ENCODE results near the gene CHSY1. TPM values are rescaled to one million over a fixed set of nuclear protein-coding genes. Genes with fewer than 3 reads are reported as not detected.
"Not testable (repeated sequence)": the region's sequence is repeated elsewhere in the genome, so short reads cannot be mapped to it uniquely, and the experiment has no call there.

The CHSY1 gene
- total RNA-seq, 1 experiment from 2014 or later: 47.0 TPM

DNA sequence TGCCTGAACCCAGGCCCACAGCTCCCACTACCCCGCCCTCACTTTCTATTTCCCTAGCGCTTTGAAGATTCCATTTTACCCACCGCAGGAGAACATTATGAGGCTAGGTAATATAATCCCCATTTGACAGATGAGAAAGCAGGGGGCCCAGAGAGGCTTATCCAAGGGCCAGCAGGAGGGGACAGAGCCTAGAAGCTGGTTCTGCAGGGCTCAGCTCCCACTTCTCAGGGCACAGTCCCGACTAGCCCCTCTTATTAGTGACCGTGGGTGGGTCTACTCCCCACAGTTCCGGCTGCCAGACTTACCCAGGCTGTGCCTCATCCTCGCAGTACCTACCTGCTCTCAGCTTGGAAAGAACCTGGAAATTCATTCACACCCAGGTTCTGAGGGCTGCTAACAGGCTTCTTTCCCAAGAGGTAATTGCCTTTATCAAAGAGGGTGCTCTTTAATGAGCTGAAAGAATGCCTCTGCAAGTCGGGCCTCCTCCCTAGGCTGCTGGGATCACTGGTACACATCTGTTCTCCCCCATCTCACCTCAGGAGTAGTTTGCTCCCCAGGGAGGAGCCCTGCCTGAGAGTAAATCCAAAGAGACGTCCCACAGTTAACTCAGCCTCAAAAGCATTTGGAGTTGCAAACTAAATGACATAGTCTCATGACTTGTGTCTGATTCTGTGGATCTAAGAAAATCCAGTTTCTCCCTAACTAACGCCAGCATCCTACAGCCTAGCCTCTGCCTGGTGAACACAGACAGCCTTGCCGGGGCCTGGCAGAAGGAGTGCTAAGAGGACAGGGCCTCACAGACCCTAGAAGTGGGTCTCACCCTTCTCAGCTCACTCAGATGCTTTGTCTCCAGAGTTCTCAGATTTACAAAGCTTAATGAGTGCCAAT lies 125.0 kb downstream of the CHSY1 start:
- no peaks in the 10 kb centered on the region for H3K27me3 ChIP-seq (replicated peaks; ENCODE audit: insufficient read depth, low read depth, low read length, poor library complexity)
- DNase-seq (ENCODE audit: low spot score): peak; percentile 27
- no peak for TF ChIP-seq EZH2 (IDR thresholded peaks at IDR 0.05; ENCODE audit: borderline replicate concordance, low read depth, low read length, poor library complexity, severe bottlenecking)
- TF ChIP-seq, protein P1, sequence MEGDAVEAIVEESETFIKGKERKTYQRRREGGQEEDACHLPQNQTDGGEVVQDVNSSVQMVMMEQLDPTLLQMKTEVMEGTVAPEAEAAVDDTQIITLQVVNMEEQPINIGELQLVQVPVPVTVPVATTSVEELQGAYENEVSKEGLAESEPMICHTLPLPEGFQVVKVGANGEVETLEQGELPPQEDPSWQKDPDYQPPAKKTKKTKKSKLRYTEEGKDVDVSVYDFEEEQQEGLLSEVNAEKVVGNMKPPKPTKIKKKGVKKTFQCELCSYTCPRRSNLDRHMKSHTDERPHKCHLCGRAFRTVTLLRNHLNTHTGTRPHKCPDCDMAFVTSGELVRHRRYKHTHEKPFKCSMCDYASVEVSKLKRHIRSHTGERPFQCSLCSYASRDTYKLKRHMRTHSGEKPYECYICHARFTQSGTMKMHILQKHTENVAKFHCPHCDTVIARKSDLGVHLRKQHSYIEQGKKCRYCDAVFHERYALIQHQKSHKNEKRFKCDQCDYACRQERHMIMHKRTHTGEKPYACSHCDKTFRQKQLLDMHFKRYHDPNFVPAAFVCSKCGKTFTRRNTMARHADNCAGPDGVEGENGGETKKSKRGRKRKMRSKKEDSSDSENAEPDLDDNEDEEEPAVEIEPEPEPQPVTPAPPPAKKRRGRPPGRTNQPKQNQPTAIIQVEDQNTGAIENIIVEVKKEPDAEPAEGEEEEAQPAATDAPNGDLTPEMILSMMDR (conservative IDR thresholded peaks at IDR 0.05; ENCODE audit: low read depth, low read length): no peak
- no peaks in the 10 kb centered on the region for H3K36me3 ChIP-seq (ENCODE audit: insufficient read depth, low read length, poor library complexity, severe bottlenecking)
- BruUV-seq (replicated peaks): TSS peak; percentile 46
- peak overlapping the region; percentile 7 for H3K4me3 ChIP-seq (ENCODE audit: low read depth, low read length, poor library complexity, severe bottlenecking)
- H3K4me1 ChIP-seq (ENCODE audit: insufficient read depth, low read length, poor library complexity, severe bottlenecking): peaks cover 44% of the 10 kb centered on the region
- peak overlapping the region; percentile 96 for H3K27ac ChIP-seq (ENCODE audit: low read depth, low read length, poor library complexity, severe bottlenecking)
- CTCF ChIA-PET: interaction anchor here (0.6 kb wide), 1 partner anchor 121 kb away, joined by 3 read pairs; no protein-coding TSS in a partner anchor
- intact Hi-C loops (cut with micrococcal nuclease; ENCODE audit: unreplicated experiment): loop anchor here (2.0 to 5.0 kb wide), 2 partner anchors 30 to 45 kb away; no protein-coding TSS in a partner anchor
- POLR2A ChIA-PET (ENCODE audit: low non-redundant PET): no interaction called here
- no peaks in the 10 kb centered on the region for H3K9me3 ChIP-seq (ENCODE audit: low read depth, low read length, poor library complexity, severe bottlenecking)

DNA sequence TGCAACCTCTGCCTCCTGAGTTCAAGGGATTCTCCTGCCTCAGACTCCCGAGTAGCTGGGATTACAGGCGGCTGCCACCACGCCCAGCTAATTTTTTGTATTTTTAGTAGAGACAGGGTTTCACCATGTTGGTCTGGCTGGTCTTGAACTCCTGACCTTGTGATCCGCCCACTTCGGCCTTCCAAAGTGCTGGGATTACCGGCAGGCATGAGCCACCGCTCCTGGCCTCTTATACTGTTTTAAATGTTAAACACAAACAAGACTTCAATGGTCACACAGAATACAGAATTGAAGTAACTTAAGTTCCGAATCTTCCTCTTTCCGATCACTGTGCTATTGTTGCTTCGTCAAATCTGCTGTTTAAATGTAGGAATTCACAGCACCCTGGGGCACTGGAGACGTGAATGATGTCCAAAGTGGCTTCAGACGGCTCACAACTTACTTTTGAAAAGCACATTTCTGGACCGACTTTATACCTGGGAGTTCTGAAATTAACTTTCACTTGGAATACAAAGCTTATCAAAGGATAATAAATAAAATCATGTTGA lies 125.9 kb downstream of the CHSY1 start:
- intact Hi-C loops (cut with micrococcal nuclease; ENCODE audit: unreplicated experiment): loop anchor here (2.0 to 5.0 kb wide), 2 partner anchors 31 to 46 kb away; no protein-coding TSS in a partner anchor
- H3K27me3 ChIP-seq (replicated peaks; ENCODE audit: insufficient read depth, low read depth, low read length, poor library complexity); H3K36me3 ChIP-seq (ENCODE audit: insufficient read depth, low read length, poor library complexity, severe bottlenecking); POLR2A ChIA-PET (ENCODE audit: low non-redundant PET); H3K9me3 ChIP-seq (ENCODE audit: low read depth, low read length, poor library complexity, severe bottlenecking); DNase-seq (ENCODE audit: low spot score); CTCF ChIA-PET; BruUV-seq (replicated peaks); H3K4me3 ChIP-seq (ENCODE audit: low read depth, low read length, poor library complexity, severe bottlenecking): not testable (repeated sequence)
- peak overlapping the region; percentile 96 for H3K27ac ChIP-seq (ENCODE audit: low read depth, low read length, poor library complexity, severe bottlenecking)
- peaks cover 53% of the 10 kb centered on the region for H3K4me1 ChIP-seq (ENCODE audit: insufficient read depth, low read length, poor library complexity, severe bottlenecking)

Other genes with a start within 250 kb of the CHSY1 start
- gene SELENOS, start 25.4 kb upstream of the CHSY1 start, total RNA-seq (2021): 40.1 and 40.6 TPM in 2 replicates
- 192 and 206 TPM in 2 replicates for gene SNRPA1, start 43.2 kb upstream of the CHSY1 start, total RNA-seq (2021)
- 2.6 and 4.3 TPM in 2 replicates for gene PCSK6, start 237.7 kb upstream of the CHSY1 start, total RNA-seq (2021)